Left colon (tissue), 2 donors: ENCODE measurements around the gene S100A7. TPM values are rescaled to one million over a fixed set of nuclear protein-coding genes. Genes with fewer than 3 reads are reported as not detected.
A peak's percentile ranks its signal among the peaks of the same experiment; 100 is the strongest.

Source experiments
- ATAC-seq: fragments of 200-7000 bp; cut with Tn5 transposase; one replicate; pipeline ENCODE4 v1.9.1; 2020; ENCODE audit warnings: mild to moderate bottlenecking, moderate library complexity
- DNase-seq, 2 donors: peaks; one replicate each; pipeline ENCODE4 v3.0.0-alpha.2; 2020
- intact Hi-C, 2 donors: fragments of 100-400 bp; cut with DNase I in 1 of 2; cut with micrococcal nuclease in 1 of 2; formaldehyde crosslinking; loops; one replicate each; pipeline versions ENCODE4 v1.11.2 to v1.14.0; 2022; cut with DNase I, micrococcal nuclease
- long read RNA-seq: library from polyadenylated mRNA; unstranded; transcript quantifications from one replicate; pipeline ENCODE4 v2.0.0, GENCODE V29; 2021
- total RNA-seq, 2 donors: library from RNA; stranded (reverse); fragmentation: NEBNext Ultra II Directional; extraction: Animal tissue kit (Norgen Biotek cat#: 25700); gene quantifications; one replicate each; pipeline ENCODE4 v1.2.1, GENCODE V29; 2021
- donor health status: DM: no; HTN: no; CAD: no.
- donor health status: DM: yes; HTN: yes; CAD: no.

S100A7 gene
- total RNA-seq: not detected
- long read RNA-seq: 0 reads

DNA sequence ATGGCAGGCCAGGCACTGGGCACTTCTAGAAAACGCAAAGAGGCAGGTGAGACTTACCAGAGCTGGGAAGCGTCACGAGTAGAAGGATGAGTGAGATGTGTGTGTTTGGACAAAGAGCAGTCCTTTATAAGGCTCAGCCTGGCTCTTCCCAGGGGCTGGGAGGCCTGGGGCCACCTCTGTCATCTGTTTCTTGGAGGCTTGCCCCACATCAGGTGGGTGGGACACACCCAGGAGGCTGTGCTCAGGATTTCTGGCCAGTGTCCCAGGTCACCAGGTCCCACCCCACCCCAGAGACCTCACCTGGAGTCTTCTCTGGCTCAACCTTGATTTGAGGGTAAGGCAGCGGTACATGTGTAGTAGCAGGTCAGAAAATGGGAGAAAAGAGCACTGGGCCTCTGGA, at the start of gene S100A7:
S100A7 (minus strand) TSS at position 101 of the 400 bp plus-strand sequence. CDS start 1,638 bp downstream, outside the sequence.
- no peak for ATAC-seq
- no peak for DNase-seq
- intact Hi-C loops: no loop called here

DNA sequence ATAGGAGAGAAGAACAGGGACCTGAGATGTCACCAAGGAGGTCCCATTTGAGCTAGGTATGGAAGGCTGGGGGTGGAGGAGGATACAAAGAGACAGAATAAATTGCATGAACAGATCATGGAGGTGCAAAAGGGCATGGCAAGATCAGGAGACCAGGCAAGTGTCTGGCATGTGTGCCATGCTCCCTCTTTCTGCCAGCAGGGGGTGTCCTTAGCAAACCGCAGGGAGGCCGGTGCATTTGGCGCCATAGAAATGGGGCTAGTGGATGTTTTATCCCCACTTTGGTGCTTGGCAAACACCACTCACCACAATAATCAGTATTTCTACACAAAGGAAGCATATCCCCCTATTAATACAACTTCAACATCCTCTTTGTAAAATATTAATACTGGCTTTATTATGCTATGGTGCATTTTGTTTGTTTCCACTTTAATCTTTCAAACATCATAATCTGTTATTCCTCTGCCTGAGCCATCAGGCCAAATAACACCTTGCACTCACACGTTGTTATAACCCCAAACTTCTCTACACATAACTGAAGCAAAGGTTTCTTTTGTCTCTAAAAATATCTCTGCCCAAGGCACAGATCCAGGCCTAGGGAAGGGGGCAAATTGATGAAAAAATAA, 49.4 kb upstream of the S100A7 start:
- DNase-seq: peak; percentile 49 to 82
- intact Hi-C loops: loop anchor here in 1 of 2 donors (2.0 to 10.0 kb wide), 2 partner anchors 59 to 235 kb away; no protein-coding TSS in a partner anchor
- ATAC-seq: peak; percentile 65

DNA sequence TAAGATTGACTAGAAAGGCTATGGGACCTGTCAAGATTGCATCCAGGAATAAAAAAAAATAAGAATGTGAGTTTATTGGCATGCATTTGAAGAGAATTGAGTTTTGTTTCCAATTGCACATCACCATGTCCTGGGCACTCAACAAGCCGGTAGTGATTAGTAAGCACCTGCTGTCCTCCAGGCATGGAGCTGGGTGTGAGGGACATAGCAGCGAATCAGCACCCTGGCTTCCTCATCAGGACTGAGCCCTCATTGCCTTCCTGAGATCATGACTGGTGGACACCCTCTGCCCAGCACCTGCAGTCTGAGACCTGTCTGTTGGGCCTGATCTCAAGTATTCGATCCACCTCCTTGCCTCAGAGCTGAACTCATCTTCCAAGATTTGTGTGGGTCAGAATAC, 48.6 kb upstream of the S100A7 start:
- intact Hi-C loops: no loop called here
- DNase-seq: no peak
- no peak for ATAC-seq

DNA sequence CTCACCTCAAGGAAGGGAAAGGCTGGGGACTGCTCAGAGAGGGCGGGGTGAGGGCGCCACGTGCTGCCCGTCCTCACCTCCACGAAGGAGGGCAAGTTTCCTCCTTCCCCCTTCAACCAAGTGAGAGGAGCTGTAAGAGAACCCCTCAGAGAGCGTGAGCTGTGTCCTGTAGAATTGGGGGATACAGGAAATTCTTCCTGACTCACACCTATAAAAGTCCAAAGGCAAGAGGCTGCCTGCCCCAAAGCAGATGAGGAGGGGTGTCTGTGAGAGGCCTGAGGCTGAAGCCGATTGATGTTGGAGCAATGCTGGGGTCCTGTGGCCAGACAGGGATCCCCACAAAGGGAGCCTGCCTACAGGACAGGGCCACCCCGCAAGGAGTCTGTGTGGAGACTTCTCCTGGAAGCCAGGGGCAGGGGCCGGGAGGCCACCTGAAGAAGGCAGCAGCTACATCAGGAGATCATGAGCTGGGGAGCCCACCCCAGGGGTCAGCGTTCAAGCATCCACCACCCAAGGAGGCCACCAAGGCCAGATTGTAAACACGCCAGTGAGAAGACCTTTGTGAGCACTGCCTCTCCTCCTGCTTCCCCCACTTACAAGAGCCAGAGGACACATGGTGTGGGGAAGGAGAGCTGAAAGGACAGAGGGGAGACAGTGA, 47.6 kb upstream of the S100A7 start:
- ATAC-seq (no peak), DNase-seq (no peak)
- intact Hi-C loops: no loop called here

- DNase-seq: peak; percentile 48 to 72
- peak; percentile 5 for ATAC-seq
- intact Hi-C loops: no loop called here
Measured at GRCh38 chr1:153506831-153507413, 46.5 kb upstream of the S100A7 start.

DNA sequence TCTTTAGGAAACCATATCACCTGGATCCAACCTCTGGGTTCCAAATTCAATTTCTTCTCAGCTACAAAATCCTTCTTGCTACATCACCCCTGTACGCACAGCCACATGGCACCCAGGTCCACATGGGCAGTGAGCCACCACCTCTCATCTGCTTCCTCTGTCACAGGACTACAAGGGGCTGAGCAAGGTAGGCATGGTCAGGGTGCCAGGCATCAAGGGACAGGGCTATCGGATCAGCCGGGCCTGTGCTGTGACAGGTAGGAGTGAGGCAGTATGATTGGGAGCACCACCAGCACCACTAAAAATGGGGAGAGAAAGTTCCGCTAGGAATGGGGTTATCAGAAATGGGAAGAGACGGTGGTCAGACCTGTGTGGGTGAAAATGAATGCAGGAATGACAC, 45.9 kb upstream of the S100A7 start:
- ATAC-seq (no peak), DNase-seq (no peak)
- intact Hi-C loops: no loop called here

- no peak for DNase-seq
- intact Hi-C loops: no loop called here
- no peak for ATAC-seq
Measured at GRCh38 chr1:153505576-153505975, 45.1 kb upstream of the S100A7 start.

DNA sequence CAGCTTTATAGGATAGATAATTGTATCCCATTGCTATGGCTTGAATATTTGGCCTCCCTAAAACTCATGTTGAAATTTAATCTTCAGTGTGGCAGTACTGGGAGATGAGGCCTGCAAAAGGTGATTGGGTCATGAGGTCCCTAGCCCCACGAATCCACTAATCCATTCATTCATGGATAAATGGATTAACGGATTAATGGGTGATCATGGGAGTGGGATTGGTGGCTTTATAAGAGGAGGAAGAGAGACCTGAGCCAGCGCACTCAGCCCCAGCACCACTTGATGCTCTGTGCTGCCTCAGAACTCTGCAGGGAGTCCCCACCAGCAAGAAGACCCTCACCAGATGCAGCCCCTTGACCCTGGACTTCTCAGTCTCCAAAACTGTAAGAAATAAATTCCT, 43.3 kb upstream of the S100A7 start:
- DNase-seq (no peak), ATAC-seq (no peak)
- intact Hi-C loops: no loop called here

DNA sequence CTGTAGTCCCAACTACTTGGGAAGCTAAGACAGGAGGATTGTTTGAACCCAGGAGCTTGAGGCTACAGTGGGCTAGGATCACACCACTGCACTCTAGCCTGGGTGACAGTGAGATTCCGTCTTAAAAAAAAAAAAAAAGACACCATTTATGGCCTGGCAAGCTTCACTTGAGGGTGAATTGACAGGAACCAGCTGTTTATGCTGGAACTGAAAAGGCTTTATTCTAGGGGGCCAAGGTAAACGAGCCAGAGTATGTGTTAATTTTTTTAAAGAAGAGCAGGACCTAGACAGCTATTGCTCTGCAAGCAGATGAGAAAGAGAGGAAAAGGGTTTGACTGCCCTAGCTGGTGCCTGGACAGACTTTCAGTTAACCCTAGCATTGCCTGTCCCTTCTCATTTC, 38.3 kb upstream of the S100A7 start:
- ATAC-seq: no peak
- intact Hi-C loops: loop anchor here (5.0 to 10.0 kb wide), 2 partner anchors 144 to 146 kb away; partner anchors contain the start of gene S100A9 (in 1 of the 2)

GRCh38 chr1:153495536-153495935, 35.1 kb upstream of the S100A7 start:
- intact Hi-C loops: loop anchor here (5.0 to 10.0 kb wide), 2 partner anchors 141 to 143 kb away; partner anchors contain the start of gene S100A9 (in 1 of the 2)
- ATAC-seq (no peak), DNase-seq (no peak)

More for the DNA sequence above, 38.3 kb upstream of the S100A7 start:
- DNase-seq: no peak

DNA sequence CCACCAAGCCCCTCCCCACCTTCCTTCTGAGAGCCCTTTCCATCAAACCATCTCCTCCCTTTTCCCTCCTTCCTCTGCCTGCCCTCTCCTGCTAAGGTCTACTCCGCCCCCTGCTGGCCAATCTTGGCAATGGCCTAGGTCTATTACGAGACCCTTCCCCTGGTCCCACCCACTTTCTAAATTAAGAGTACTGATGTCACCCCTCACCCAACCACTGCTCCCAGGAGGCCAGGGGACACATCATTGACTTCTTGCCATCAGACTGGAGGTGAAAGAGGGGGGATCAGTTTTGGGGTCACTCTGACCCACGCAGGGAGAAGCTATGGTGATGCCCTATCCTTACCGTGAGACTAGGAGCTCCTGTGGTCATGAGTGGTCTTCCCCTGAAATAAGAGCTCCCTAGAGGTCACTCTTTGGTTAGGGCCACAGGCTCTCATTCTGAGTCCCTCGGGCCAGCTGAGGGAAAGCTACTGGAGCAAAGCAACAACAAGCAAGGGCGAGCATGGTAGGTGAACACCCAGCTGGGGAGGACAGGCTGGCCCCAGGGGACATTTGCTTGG, 34.6 kb upstream of the S100A7 start:
- DNase-seq: peak; percentile 48 to 82
- ATAC-seq: peak; percentile 75
- intact Hi-C loops: loop anchor here (5.0 to 10.0 kb wide), 2 partner anchors 140 to 143 kb away; partner anchors contain the start of gene S100A9 (in 1 of the 2)

- intact Hi-C loops: loop anchor here in 1 of 2 donors (10.0 kb wide), 1 partner anchor 139 kb away; the partner anchor contains the start of gene S100A9
Measured at GRCh38 chr1:153493343-153493960, 33.0 kb upstream of the S100A7 start.

GRCh38 chr1:153490272-153491051, 30.0 kb upstream of the S100A7 start:
- intact Hi-C loops: loop anchor here in 1 of 2 donors (10.0 kb wide), 1 partner anchor 136 kb away; the partner anchor contains the start of gene S100A9
- ATAC-seq (peak; percentile 64), DNase-seq (peak; percentile 42 to 68)

More at GRCh38 chr1:153493343-153493960, 33.0 kb upstream of the S100A7 start:
- DNase-seq (no peak), ATAC-seq (no peak)

- intact Hi-C loops: no loop called here
- ATAC-seq (no peak), DNase-seq (no peak)
Measured at GRCh38 chr1:153488731-153489130, 28.3 kb upstream of the S100A7 start.

- ATAC-seq (no peak), DNase-seq (no peak)
- intact Hi-C loops: no loop called here
Measured at GRCh38 chr1:153487707-153488106, 27.3 kb upstream of the S100A7 start.

DNA sequence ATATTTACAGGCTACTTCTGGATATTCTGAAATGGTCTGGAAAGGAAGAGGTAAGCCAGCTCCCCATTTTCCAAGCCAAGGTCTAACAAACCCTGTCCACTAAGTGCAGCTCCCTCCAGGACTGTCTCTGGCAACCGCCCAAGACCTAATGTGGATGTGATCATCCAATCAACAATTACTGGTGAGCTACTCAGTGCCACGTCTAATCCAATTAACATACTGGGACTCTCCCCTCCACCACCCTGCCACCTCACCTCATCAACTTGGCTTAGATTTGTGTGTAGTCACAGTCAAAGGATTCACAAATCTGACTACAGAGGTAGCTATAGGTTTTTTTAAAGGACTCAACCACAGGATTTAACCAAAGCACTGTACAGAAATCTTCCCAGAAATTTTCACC, 25.4 kb upstream of the S100A7 start:
- intact Hi-C loops: no loop called here
- DNase-seq: peak in 1 of 2 donors; percentile 24

GRCh38 chr1:153483776-153484175, 23.3 kb upstream of the S100A7 start:
- ATAC-seq (peak; percentile 94), DNase-seq (peak in 1 of 2 donors; percentile 34)
- intact Hi-C loops: no loop called here

More for the DNA sequence above, 25.4 kb upstream of the S100A7 start:
- ATAC-seq: no peak

DNA sequence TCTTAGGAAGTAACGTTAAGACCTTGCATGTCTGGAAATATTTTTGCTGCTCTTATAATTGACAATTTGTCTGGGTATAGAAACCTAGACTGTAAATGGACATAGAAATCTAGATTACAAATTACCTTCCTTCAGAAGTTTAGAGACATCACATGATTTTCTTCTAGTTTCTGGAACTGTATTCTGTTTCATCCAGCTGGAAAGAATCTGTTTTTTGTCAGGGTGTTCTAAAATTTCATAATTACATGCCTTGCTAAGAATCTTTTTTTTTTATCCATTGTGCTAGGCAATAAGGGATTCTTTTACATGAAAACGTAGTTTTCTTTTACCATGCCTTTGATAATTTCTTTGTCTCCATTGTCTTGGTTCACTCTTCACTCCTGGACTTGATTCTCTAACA, 20.7 kb upstream of the S100A7 start:
- intact Hi-C loops: no loop called here
- no peak for DNase-seq
- ATAC-seq: no peak
